Peyer's patch (tissue), 4 donors: ENCODE measurements around the gene CDH3. TPM values are rescaled to one million over a fixed set of nuclear protein-coding genes. Genes with fewer than 3 reads are reported as not detected.
"Not testable (repeated sequence)": the region's sequence is repeated elsewhere in the genome, so short reads cannot be mapped to it uniquely, and the experiment has no call there.

Source experiments
- DNase-seq, 3 donors: peaks; one replicate each; pipeline ENCODE4 v3.0.0-alpha.2; 2017 to 2019
- H3K27ac ChIP-seq, 4 donors: fragments of 200-600 bp; sonication (generic); one replicate each; pipeline ENCODE4 v1.5.1; 2016 to 2019
- H3K27me3 ChIP-seq, 2 donors: fragments of 200-600 bp; sonication (generic); one replicate each; pipeline ENCODE4 v1.5.1; 2019
- H3K36me3 ChIP-seq, 3 donors: fragments of 200-600 bp; sonication (generic); one replicate each; pipeline ENCODE4 v1.5.1; 2016 to 2019
- H3K4me1 ChIP-seq, 4 donors: fragments of 200-600 bp; sonication (generic); one replicate each; pipeline ENCODE4 v1.5.1; 2016 to 2019
- H3K4me3 ChIP-seq, 4 donors: fragments of 200-600 bp; sonication (generic); 1 replicate in 3 of 4; 2 replicates in 1 of 4; pipeline ENCODE4 v1.5.1; 2016 to 2019; ENCODE audit warnings: mild to moderate bottlenecking in 1 of 4
- H3K9me3 ChIP-seq, 4 donors: fragments of 200-600 bp; sonication (generic); one replicate each; pipeline ENCODE4 v1.5.1; 2016 to 2019; ENCODE audit warnings: mild to moderate bottlenecking in 1 of 4
- CTCF ChIP-seq, 6 experiments: fragments of 450-650 bp in 4 of 6; fragments of 200-600 bp in 2 of 6; sonication (generic) in 1 of 6; IDR thresholded peaks; one replicate each; pipeline ENCODE4 v1.5.1; 2017 to 2019; ENCODE audit warnings: antibody characterized with exemption in 6 of 6, mild to moderate bottlenecking in 3 of 6, moderate library complexity in 1 of 6
- POLR2A ChIP-seq, 2 donors: fragments of 450-650 bp; IDR thresholded peaks; one replicate each; pipeline ENCODE4 v1.5.1; 2017; ENCODE audit warnings: antibody characterized with exemption in 2 of 2, mild to moderate bottlenecking in 2 of 2, moderate library complexity in 2 of 2
- total RNA-seq, 4 donors: library from RNA; depleted of rRNA; stranded (reverse); fragments of >200 nt; gene quantifications; one replicate each; pipeline ENCODE4 v1.1.0, GENCODE V29; 2016

CDH3 gene
- total RNA-seq, 4 donors from 2014 or later: 0.80 to 1.8 TPM; not detected in 2

- H3K4me3 ChIP-seq: no peak overlapping the region
- DNase-seq: peak in 2 of 3 donors; percentile 77 to 87
- H3K27me3 ChIP-seq: no peaks in the 10 kb centered on the region
- no peaks in the 10 kb centered on the region for H3K36me3 ChIP-seq
- no peaks in the 10 kb centered on the region for H3K9me3 ChIP-seq
- TF ChIP-seq CTCF (IDR thresholded peaks at IDR 0.05) (no peak), POLR2A (IDR thresholded peaks at IDR 0.05) (peak in 1 of 2 donors; percentile 24)
- H3K27ac ChIP-seq: peak overlapping the region in 3 of 4 donors; percentile 29 to 89 (median 85)
- H3K4me1 ChIP-seq: peaks cover 0 to 7% (median 0%) of the 10 kb centered on the region in 4 donors
Observed at GRCh38 chr16:68715471-68715870, 70.4 kb downstream of the CDH3 start.

- not testable (repeated sequence) for H3K9me3 ChIP-seq, H3K36me3 ChIP-seq, H3K4me1 ChIP-seq, H3K27me3 ChIP-seq, H3K4me3 ChIP-seq, DNase-seq
- peak overlapping the region in 2 of 4 donors; percentile 85 to 89 for H3K27ac ChIP-seq
Observed at GRCh38 chr16:68716516-68716915, 71.4 kb downstream of the CDH3 start.

DNA sequence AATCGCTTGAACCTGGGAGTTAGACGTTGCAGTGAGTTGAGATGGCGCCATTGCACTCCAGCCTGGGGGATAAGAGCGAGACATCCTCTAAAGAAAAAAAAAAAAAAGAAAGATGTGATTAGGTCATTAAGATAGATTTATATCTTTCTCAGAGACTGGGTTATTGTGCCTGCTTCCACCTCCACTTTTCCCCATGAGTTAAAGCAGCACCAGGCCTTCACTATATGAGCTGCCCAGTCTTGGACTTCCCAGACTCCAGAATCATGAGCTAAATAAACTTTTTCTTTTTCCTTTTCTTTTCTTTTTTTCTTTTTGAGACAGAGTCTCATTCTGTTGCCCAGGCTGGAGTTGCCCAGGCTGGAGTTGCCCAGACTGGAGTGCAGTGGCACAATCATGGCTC lies 72.6 kb downstream of the CDH3 start:
- Histone ChIP-seq H3K27ac (no peak overlapping the region), H3K27me3 (no peaks in the 10 kb centered on the region), H3K4me1 (peaks cover 0 to 2% (median 0%) of the 10 kb centered on the region in 4 donors), H3K4me3 (no peak overlapping the region), H3K36me3 (no peaks in the 10 kb centered on the region), H3K9me3 (no peaks in the 10 kb centered on the region)
- no peak for DNase-seq
- TF ChIP-seq POLR2A (IDR thresholded peaks at IDR 0.05) (no peak), CTCF (IDR thresholded peaks at IDR 0.05) (no peak)

DNA sequence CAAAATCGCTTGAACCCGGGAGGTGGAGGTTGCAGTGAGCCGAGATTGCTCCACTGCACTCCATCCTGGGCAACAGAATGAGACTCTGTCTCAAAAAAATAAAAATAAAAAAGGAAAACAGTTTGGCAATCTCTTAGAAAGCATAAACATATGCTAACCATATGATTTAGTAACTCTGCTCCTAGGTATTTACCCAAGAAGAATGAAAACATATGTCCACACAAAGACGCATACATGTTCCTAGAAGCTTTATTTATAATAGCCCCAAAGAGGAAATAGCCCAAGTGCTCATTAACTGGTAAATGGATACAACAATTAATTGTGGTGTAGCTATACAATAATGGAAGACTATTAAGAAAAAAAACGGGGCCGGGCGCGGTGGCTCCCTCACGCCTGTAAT lies 73.5 kb downstream of the CDH3 start:
- Histone ChIP-seq H3K27me3 (no peaks in the 10 kb centered on the region), H3K36me3 (no peaks in the 10 kb centered on the region), H3K27ac (no peak overlapping the region), H3K4me1 (peaks cover 0 to 10% (median 0%) of the 10 kb centered on the region in 4 donors), H3K4me3 (no peak overlapping the region), H3K9me3 (no peaks in the 10 kb centered on the region)
- TF ChIP-seq POLR2A (IDR thresholded peaks at IDR 0.05): no peak
- no peak for TF ChIP-seq CTCF (IDR thresholded peaks at IDR 0.05)
- no peak for DNase-seq

GRCh38 chr16:68719993-68720489 lies 74.9 kb downstream of the CDH3 start:
- no peaks in the 10 kb centered on the region for H3K36me3 ChIP-seq
- TF ChIP-seq CTCF (IDR thresholded peaks at IDR 0.05): no peak
- H3K4me3 ChIP-seq: no peak overlapping the region
- H3K27ac ChIP-seq: no peak overlapping the region
- H3K4me1 ChIP-seq: peaks cover 0 to 18% (median 0%) of the 10 kb centered on the region in 4 donors
- H3K27me3 ChIP-seq: no peaks in the 10 kb centered on the region
- no peak for DNase-seq
- H3K9me3 ChIP-seq: no peaks in the 10 kb centered on the region

DNA sequence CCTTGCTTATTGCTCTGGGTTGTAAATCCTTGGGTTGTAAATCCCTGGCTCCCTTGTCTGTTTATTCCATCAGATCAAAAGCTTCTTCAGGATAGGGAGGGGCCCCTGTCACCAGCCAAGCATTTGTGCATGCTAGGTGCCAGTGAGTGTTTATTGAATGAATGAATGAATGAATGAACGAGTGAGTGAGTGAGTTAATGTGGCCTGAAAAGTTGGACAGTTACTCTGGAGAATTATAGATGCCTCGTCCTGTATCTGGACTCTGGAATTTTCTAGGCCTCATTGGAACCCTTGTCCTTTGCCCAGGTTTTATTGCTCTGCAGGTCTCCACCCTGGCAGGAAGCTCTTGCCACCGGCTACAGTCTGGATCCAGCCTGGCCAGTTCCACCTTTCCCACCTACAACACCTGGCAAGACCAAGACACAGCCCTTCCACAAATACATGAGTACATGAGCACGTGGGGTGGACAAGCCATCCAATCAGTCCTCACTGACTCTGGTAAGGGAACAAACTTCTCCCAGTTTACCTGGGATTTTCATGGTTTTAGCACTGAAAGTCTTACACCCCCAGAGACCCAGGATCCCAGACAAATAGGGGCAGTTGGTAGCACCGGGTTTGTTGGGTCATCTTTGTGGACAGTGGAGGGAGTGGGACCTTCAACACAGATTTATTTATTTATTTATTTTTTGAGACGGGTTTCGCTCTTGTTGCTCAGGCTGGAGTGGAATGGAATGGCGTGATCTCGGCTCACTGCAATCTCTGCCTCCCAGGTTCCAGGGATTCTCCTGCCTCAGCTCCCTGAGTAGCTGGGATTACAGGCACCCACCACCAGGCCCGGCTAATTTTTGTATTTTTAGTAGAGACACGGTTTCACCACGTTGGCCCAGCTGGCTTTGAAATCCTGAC lies 77.3 kb downstream of the CDH3 start:
- no peaks in the 10 kb centered on the region for H3K36me3 ChIP-seq
- DNase-seq: peak in 2 of 3 donors; percentile 79 to 85
- no peaks in the 10 kb centered on the region for H3K27me3 ChIP-seq
- no peaks in the 10 kb centered on the region for H3K9me3 ChIP-seq
- H3K4me1 ChIP-seq: peaks cover 0 to 30% (median 0%) of the 10 kb centered on the region in 4 donors
- TF ChIP-seq POLR2A (IDR thresholded peaks at IDR 0.05): peak in 1 of 2 donors; percentile 54
- TF ChIP-seq CTCF (IDR thresholded peaks at IDR 0.05): no peak
- peak overlapping the region in 1 of 4 donors; percentile 11 for H3K4me3 ChIP-seq
- peak overlapping the region in 3 of 4 donors; percentile 46 to 80 (median 76) for H3K27ac ChIP-seq
